IPS DF 6.9 (cell line): ENCODE data around the gene SLC35G6.
A peak's percentile ranks its signal among the peaks of the same experiment; 100 is the strongest.
"Not testable (repeated sequence)": the region's sequence is repeated elsewhere in the genome, so short reads cannot be mapped to it uniquely, and the experiment has no call there.

Source experiments
- DNase-seq: peaks from one replicate; pipeline ENCODE4 v3.0.0-alpha.2; 2013; ENCODE audit warnings: low read depth, low spot score
- H3K27ac ChIP-seq: one replicate; pipeline ENCODE4 v1.5.1; 2013; ENCODE audit warnings: low read length, control low read depth
- H3K27me3 ChIP-seq: 2 replicates; pipeline ENCODE4 v1.6.1; 2013; ENCODE audit warnings: mild to moderate bottlenecking, low read length; ENCODE audit not compliant: control insufficient read depth, insufficient read depth
- H3K36me3 ChIP-seq: 2 replicates; pipeline ENCODE4 v1.6.1; 2013; ENCODE audit warnings: low read length; ENCODE audit not compliant: control insufficient read depth, insufficient read depth
- H3K4me1 ChIP-seq: 2 replicates; pipeline ENCODE4 v1.6.1; 2013; ENCODE audit warnings: low read length; ENCODE audit not compliant: control insufficient read depth, insufficient read depth
- H3K4me3 ChIP-seq: 2 replicates; pipeline ENCODE4 v1.5.1; 2013; ENCODE audit warnings: mild to moderate bottlenecking, low read length
- H3K9me3 ChIP-seq: 2 replicates; pipeline ENCODE4 v1.6.1; 2013; ENCODE audit warnings: low read length, inconsistent platforms; ENCODE audit not compliant: control insufficient read depth, insufficient read depth
- WGBS: extraction: QIAGEN DNeasy Blood & Tissue Kit; methylation state at CpG from one replicate; pipeline ENCODE4 v1.1.7; 2013; ENCODE audit warnings: mixed read lengths, missing lambda C conversion rate; ENCODE audit not compliant: insufficient read length, insufficient coverage; 5-methylcytosine and 5-hydroxymethylcytosine counted together

The SLC35G6 gene

DNA sequence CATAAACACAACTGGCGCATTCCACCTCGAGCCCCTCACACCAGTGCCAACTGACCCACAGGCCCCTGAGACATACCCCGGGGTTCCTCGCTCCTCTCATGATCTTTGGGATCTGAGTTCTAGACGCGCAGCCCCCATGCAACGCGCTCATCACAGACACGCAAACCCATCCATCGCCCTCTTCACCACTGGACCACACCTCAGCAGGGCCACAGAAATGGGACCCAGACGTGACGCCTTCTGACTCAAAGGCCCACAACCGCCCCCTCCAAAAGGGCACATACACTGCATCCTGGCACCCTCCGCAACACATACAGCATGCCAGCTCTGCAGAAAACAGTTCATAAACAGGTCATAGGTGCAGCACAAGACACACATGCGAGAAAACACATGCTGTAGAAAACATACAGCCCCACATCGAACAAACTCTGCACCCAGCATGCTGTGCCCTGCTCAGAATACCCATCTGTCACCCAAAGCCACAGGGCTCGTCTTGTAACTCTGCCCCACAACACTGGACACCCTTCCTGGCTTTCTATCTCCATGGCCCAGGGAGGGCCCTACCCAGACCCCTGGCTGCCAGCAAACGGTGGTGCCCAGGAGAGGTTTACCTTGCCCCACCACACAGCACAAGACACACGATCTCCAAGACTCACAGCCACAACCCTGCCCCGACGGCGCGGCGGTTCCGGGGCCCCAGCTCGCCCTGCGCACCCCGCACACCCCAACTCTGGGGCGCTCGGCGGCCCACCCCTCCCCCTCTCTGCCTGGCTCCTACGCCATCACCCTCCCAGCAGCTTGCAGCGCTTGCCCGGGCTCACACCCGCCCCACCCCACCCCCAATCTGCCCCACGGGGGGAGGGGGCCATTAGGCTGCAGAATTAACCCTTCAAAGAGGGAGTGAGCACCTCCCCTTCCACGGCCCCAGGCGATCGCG, 2.7 kb upstream of the SLC35G6 start:
- Histone ChIP-seq H3K27me3 (no peaks in the 10 kb centered on the region), H3K4me3 (peak overlapping the region; percentile 82; the same call in 1 of the 2 replicates), H3K36me3 (no peaks in the 10 kb centered on the region), H3K27ac (no peak overlapping the region), H3K4me1 (peaks cover 2% of the 10 kb centered on the region), H3K9me3 (no peaks in the 10 kb centered on the region)
- no peak for DNase-seq
- WGBS = no CpG with 5 or more reads among the region's 40 CpGs

DNA sequence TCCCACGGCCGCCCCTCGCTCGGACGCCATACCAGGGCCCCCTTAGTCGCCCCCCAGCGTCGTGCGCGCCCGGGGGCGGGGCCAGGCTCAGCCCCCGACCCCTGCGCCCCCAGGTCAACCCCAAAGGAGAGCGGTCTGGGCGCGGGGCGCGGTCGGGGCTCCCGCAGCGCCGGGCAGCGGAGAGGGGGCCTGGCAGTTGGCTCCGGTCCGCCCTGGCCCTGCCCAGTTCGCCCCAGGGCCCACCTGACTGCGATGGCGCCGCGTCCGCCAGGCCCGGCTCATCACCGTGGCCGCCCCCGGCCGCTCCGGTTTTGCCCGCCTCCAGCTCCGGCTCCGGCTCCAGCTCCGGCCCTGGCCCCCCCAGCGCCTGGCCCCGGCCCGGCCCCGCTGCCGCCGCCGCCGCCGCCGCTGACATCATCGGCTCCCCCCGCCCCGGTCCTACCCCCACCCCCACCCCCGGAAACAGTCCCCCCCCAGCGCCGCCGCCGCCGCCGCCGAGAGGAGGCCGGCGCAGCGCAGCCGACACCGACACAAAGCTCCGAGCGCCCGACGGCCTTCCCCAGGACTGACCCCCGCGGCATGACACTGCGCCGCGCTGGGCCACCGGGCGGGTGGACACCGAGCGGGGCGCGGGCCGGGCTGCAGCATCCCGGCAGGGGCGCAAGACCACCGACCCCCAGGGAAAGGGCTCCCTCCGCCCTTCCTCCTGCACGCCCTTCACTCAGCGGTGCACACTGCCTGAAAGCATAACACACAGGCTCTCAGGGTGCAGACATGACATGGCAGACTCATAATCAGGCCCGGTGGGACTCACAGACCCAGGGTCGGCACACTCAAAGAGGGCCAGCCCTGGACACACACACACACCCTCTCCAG, 1.8 kb upstream of the SLC35G6 start, which contains the start of gene ZBTB4:
Gene ZBTB4 (minus strand): TSS at position 419 of the 876 bp plus-strand sequence. CDS start 12,830 bp downstream, outside the sequence.
- Histone ChIP-seq H3K27me3 (no peaks in the 10 kb centered on the region), H3K9me3 (no peaks in the 10 kb centered on the region), H3K27ac (no peak within 1 kb of the TSS), H3K4me1 (peaks cover 2% of the 10 kb centered on the region), H3K4me3 (peak within 1 kb of the TSS; percentile 82), H3K36me3 (no peaks in the 10 kb centered on the region)
- no CpG with 5 or more reads among the region's 92 CpGs for WGBS
- no peak for DNase-seq

DNA sequence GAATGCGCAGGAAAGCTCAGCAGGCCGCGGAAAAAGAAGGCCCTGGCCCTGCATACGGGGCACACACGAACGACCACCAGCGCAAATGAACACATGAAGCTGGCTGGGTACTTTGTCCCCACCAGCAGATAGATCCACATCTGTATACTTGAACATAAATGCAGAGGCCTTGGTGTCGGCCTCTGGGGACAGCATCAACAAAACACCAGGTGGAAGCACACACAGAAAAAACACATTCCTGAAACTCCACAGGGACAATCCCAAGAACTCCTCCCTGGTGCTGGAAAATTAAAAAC, 1.2 kb upstream of the SLC35G6 start:
- WGBS = no CpG with 5 or more reads among the region's 8 CpGs
- no peaks in the 10 kb centered on the region for H3K27me3 ChIP-seq
- H3K4me3 ChIP-seq = peak overlapping the region; percentile 82; the same call in 1 of the 2 replicates
- no peak overlapping the region for H3K27ac ChIP-seq
- no peaks in the 10 kb centered on the region for H3K36me3 ChIP-seq
- peaks cover 2% of the 10 kb centered on the region for H3K4me1 ChIP-seq
- H3K9me3 ChIP-seq = no peaks in the 10 kb centered on the region
- no peak for DNase-seq

DNA sequence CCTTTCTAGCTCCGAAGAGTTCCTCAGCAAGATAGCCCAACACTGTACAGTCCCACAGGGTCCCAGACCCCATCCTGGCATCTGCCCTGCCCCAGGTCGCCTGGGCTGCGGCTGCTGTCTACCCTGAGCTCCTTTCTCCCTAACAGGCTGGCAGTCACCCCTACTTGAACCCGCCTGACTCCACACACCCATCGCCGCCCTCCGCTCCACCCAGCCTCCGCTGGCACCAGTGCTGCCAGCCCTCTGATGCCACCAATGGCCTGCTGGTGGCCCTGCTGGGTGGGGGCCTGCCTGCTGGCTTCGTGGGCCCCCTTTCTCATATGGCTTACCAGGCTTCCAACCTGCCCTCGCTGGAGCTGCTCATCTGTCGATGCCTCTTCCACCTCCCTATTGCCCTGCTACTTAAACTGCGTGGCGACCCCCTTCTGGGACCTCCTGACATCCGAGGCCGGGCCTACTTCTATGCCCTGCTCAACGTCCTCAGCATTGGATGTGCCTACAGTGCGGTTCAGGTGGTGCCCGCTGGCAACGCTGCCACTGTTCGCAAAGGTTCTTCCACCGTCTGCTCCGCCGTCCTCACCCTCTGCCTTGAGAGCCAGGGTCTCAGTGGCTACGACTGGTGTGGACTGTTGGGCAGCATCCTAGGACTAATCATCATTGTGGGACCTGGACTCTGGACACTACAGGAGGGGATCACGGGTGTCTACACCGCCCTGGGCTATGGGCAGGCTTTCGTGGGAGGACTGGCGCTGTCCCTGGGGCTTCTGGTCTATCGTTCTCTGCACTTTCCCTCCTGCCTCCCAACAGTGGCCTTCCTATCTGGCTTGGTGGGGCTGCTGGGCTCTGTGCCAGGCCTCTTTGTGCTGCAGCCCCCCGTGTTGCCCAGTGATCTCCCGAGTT, 846 bp downstream of the SLC35G6 start:
- H3K27me3 ChIP-seq, H3K4me1 ChIP-seq, H3K9me3 ChIP-seq, DNase-seq, H3K27ac ChIP-seq, H3K36me3 ChIP-seq, H3K4me3 ChIP-seq: not testable (repeated sequence)
- WGBS = no CpG with 5 or more reads among the region's 31 CpGs

DNA sequence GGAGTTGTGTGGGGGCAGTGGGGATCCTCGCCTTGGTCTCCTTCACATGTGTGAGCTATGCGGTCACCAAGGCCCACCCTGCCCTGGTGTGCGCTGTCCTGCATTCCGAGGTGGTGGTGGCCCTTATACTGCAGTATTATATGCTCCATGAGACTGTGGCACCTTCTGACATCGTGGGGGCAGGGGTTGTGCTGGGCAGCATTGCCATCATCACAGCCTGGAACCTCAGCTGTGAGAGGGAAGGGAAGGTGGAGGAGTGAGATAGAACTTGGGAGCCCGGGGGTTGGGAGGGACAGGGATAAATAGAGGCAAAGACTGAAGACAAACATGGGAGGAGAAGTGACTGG, 1.5 kb downstream of the SLC35G6 start:
- H3K9me3 ChIP-seq, H3K4me3 ChIP-seq, H3K4me1 ChIP-seq, H3K27me3 ChIP-seq, DNase-seq, H3K36me3 ChIP-seq, H3K27ac ChIP-seq: not testable (repeated sequence)
- no CpG with 5 or more reads among the region's 6 CpGs for WGBS

DNA sequence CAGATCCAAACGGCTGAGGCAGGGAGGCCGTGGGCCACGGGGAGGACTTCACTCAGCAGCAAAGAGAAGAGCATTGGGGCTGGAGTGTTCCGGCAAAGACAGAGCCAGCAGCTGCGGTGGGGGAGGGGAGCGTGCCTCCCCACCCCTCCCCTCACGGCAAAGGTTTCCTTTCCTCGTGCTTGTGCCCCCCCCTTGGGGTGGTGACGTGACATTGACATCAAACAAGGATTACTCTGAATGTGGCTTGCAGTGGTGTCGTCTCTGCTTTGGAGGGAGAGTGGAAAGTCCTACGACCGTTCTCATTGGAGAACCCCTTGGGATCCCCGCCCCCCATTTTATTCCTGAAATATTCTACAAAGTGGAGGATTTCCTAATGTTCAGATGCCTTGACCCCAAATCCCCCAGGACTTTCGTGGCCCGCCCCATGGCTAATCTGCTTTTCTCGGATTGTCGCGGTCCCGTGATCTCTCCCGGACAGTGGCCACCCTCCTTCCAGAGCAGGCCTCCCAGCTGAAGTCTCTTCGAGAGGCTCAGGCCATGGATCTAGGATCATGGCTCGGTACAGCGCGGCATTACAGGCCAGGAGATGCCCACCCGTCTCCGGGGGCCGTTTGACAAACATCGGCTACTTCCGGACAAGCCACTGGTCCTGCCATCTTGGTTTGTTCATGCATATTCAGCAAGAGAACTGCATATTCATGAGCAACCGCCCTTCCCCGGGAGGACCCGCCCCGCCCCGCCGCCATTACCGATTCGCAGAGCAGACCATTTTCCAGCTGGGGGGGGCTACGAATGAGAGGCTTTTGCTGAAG, 2.2 kb downstream of the SLC35G6 start:
- peak; percentile 55 for DNase-seq
- Histone ChIP-seq H3K27ac (no peak overlapping the region), H3K9me3 (no peaks in the 10 kb centered on the region), H3K27me3 (no peaks in the 10 kb centered on the region), H3K4me1 (0 out of 2 replicates have a peak, but pooled peaks cover 3% of the 10 kb centered on the region), H3K4me3 (peak overlapping the region; percentile 37; the same call in 1 of the 2 replicates), H3K36me3 (no peaks in the 10 kb centered on the region)
- no CpG with 5 or more reads among the region's 38 CpGs for WGBS

DNA sequence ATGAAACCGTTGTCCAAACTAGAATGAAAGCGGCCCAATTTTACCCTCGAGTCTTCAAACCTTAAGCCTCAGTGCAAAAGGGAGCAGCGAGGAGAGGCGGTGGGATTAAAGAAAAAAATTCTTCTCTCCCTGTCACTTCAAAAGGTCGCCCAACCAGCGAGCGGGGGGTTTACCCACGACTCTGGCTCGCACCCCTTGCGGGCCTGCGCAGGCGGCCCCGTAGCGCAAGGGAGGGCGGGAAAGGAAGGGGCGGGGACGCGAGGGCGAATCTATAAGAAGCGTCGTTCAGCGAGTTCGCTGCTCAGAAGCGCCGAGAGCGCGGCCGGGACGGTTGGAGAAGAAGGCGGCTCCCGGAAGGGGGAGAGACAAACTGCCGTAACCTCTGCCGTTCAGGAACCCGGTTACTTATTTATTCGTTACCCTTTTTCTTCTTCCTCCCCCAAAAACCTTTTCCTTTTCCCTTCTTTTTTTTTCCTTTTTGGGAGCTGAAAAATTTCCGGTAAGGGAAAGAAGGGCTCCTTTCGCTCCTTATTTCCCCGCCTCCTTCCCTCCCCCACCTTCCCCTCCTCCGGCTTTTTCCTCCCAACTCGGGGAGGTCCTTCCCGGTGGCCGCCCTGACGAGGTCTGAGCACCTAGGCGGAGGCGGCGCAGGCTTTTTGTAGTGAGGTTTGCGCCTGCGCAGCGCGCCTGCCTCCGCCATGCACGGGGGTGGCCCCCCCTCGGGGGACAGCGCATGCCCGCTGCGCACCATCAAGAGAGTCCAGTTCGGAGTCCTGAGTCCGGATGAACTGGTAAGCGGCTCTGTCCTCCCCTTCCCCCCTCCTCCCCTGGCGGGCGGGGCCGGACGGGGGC, 3.0 kb downstream of the SLC35G6 start, which contains the start of gene POLR2A:
Gene POLR2A (plus strand): TSS at position 300 of the 852 bp plus-strand sequence.
- WGBS = no CpG with 5 or more reads among the region's 64 CpGs
- DNase-seq = peak; percentile 85
- H3K9me3 ChIP-seq = no peaks in the 10 kb centered on the region
- H3K27me3 ChIP-seq = no peaks in the 10 kb centered on the region
- no peak within 1 kb of the TSS for H3K27ac ChIP-seq
- peak within 1 kb of the TSS; percentile 67 for H3K4me3 ChIP-seq
- no peaks in the 10 kb centered on the region; the same call in 1 of the 2 replicates for H3K36me3 ChIP-seq
- H3K4me1 ChIP-seq = 0 out of 2 replicates have a peak, but pooled peaks cover 3% of the 10 kb centered on the region

DNA sequence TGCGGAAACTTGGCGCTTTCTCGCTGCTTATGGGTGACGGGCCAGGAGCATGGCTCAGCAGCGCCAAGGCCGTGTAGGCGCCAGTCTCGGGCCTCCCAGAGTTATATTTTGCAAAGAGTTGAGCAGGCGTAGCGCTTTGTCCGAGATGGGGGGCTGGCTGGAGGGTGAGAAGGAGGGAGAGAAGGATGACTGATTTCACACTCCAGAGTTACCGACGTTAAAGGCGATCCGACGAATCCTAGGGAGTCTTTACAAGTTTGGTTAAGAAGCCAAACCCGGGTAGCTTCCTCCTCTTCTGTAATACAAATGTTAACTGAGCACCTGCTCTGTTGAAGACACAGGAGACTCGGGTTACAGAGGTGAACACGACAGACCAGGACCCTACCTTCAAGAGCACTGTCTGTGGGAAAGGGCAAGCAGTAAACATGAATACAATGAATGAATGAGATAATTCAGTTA, 3.7 kb downstream of the SLC35G6 start:
- H3K9me3 ChIP-seq = no peaks in the 10 kb centered on the region
- DNase-seq = no peak
- no CpG with 5 or more reads among the region's 19 CpGs for WGBS
- H3K36me3 ChIP-seq = no peaks in the 10 kb centered on the region; the same call in 1 of the 2 replicates
- no peaks in the 10 kb centered on the region for H3K27me3 ChIP-seq
- peak overlapping the region; percentile 67 for H3K4me3 ChIP-seq
- H3K27ac ChIP-seq = no peak overlapping the region
- H3K4me1 ChIP-seq = 0 out of 2 replicates have a peak, but pooled peaks cover 2% of the 10 kb centered on the region
